CD4-positive, alpha-beta memory T cell (primary cell): ENCODE results near the gene KRTAP9-7. TPM values are rescaled to one million over a fixed set of nuclear protein-coding genes. Genes with fewer than 3 reads are reported as not detected.
A peak's percentile ranks its signal among the peaks of the same experiment; 100 is the strongest.

Experiments
- CTCF ChIA-PET: fragments of 350-600 bp; sonication (Branson Sonifier 250); formaldehyde crosslinking; loops from one replicate; lab custom pipeline; 2021; ENCODE audit warnings: inconsistent platforms; ENCODE audit not compliant: partially characterized antibody; lab: Charles Lee
- POLR2A ChIA-PET: fragments of 350-600 bp; sonication (Branson Sonifier 250); formaldehyde crosslinking; loops from one replicate; lab custom pipeline; 2021; ENCODE audit not compliant: partially characterized antibody; lab: Charles Lee
- DNase-seq, 5 donors: peaks; one replicate each; pipeline versions ENCODE4 v3.0.0 to v3.0.0-alpha.2; 2020 to 2022; ENCODE audit warnings: mixed read lengths in 1 of 5
- H3K27ac ChIP-seq: one replicate; pipeline ENCODE4 v1.7.0; 2013; ENCODE audit warnings: low read depth, low read length
- H3K27me3 ChIP-seq: 2 replicates; pipeline ENCODE4 v1.7.0; 2013; ENCODE audit warnings: mild to moderate bottlenecking, low read length, moderate library complexity; ENCODE audit not compliant: insufficient read depth
- H3K36me3 ChIP-seq: 2 replicates; pipeline ENCODE4 v1.7.0; 2013; ENCODE audit warnings: mild to moderate bottlenecking, low read length, moderate library complexity; ENCODE audit not compliant: insufficient read depth
- H3K4me1 ChIP-seq: 2 replicates; pipeline ENCODE4 v1.7.0; 2013; ENCODE audit warnings: mild to moderate bottlenecking, low read length, moderate library complexity; ENCODE audit not compliant: insufficient read depth
- H3K4me3 ChIP-seq, 2 donors: one replicate each; pipeline ENCODE4 v1.7.0; 2013; ENCODE audit warnings: low read length in 2 of 2, mild to moderate bottlenecking in 1 of 2
- H3K9me3 ChIP-seq, 2 donors: one replicate each; pipeline ENCODE4 v1.7.0; 2013; ENCODE audit warnings: low read length in 2 of 2, control low read depth in 1 of 2; ENCODE audit not compliant: control insufficient read depth in 1 of 2
- H3K27ac Mint-ChIP-seq, 7 donors: one replicate each; pipeline ENCODE4 v1.8.0; 2020 to 2021; ENCODE audit warnings: mixed read lengths in 7 of 7, mild to moderate bottlenecking in 6 of 7, inconsistent platforms in 3 of 7, moderate library complexity in 3 of 7
- H3K27me3 Mint-ChIP-seq, 2 donors: one replicate each; pipeline ENCODE4 v1.8.0; 2020 to 2021; ENCODE audit warnings: mixed read lengths in 2 of 2
- H3K36me3 Mint-ChIP-seq, 2 donors: one replicate each; pipeline ENCODE4 v1.8.0; 2020 to 2021; ENCODE audit warnings: mixed read lengths in 2 of 2, inconsistent platforms in 1 of 2, mild to moderate bottlenecking in 1 of 2
- H3K4me1 Mint-ChIP-seq, 4 donors: one replicate each; pipeline ENCODE4 v1.8.0; 2020 to 2021; ENCODE audit warnings: mixed read lengths in 4 of 4, mild to moderate bottlenecking in 1 of 4
- H3K4me3 Mint-ChIP-seq, 8 donors: one replicate each; pipeline ENCODE4 v1.8.0; 2020 to 2021; ENCODE audit warnings: mixed read lengths in 8 of 8, mild to moderate bottlenecking in 7 of 8, moderate library complexity in 6 of 8, inconsistent platforms in 3 of 8
- H3K9me3 Mint-ChIP-seq, 8 donors: one replicate each; pipeline ENCODE4 v1.8.0; 2020 to 2021; ENCODE audit warnings: mixed read lengths in 8 of 8, mild to moderate bottlenecking in 5 of 8, inconsistent platforms in 3 of 8, moderate library complexity in 1 of 8
- intact Hi-C: fragments of 100-400 bp; cut with micrococcal nuclease; formaldehyde crosslinking; loops from one replicate; pipeline ENCODE4 v1.15.1; 2023
- polyA plus RNA-seq, 2 donors: library from polyadenylated mRNA; unstranded; fragments of 300-500 nt; fragmentation: Illumina TruSeq; gene quantifications; one replicate each; pipeline ENCODE4 v1.2.3, GENCODE V29; 2021
- total RNA-seq, 2 experiments: library from RNA; stranded (reverse); gene quantifications; one replicate each; pipeline ENCODE4 v1.2.3, GENCODE V29; 2021

The KRTAP9-7 gene
- total and polyA plus RNA-seq, 4 experiments from 2014 or later, result not detected

DNA sequence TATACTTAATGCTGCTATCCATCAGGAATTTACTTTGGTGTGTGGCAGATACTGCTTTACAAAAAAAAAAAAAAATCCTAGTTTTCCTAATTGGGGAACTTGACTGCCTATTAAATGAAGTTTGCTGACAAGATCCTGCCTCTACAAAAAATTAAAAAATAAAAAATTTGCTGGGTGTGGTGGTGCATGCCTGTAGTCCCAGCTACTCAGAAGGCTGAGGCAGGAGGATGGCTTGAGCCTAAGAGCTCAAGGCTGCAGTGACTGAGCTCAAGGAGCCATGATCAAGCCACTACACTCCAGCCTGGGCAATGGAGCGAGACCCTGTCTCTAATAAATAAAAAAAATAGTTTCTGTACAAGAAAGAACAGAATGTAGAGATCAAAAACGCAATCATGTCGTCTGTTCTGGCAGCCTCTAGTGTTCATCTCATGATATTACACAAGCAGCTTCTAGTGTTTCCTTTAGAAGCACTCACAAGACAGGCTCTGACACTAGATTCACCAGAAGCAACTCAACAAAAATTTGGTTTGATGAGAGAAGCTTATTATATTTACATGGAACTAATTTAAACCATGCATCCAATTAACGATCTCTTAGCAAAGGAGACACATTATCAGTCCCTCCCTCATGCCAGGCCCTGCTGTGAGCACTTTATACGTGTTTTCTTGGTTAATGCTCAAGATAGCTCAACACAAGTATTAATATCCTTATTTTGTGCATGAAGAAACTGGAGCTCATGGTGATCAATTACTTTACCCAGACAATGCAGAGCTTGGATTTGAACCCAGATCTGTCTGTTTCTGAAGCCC is 46.8 kb downstream of the KRTAP9-7 start:
- peaks cover 2 to 3% of the 10 kb centered on the region in 2 donors for H3K36me3 Mint-ChIP-seq
- no peaks in the 10 kb centered on the region for H3K36me3 ChIP-seq
- H3K27ac ChIP-seq, result no peak overlapping the region
- intact Hi-C loops, result loop anchor here (2.0 to 5.0 kb wide), 8 partner anchors 17 to 520 kb away; partner anchors contain the start of gene KRTAP4-16
- H3K4me1 Mint-ChIP-seq, result peaks cover 23 to 58% (median 45%) of the 10 kb centered on the region in 4 donors
- H3K27me3 Mint-ChIP-seq, result no peaks in the 10 kb centered on the region
- peak; percentile 39 to 65 (median 61) for DNase-seq
- no peaks in the 10 kb centered on the region for H3K9me3 ChIP-seq
- H3K9me3 Mint-ChIP-seq, result peaks cover 0 to 20% (median 6%) of the 10 kb centered on the region in 8 donors
- no peak overlapping the region for H3K4me3 ChIP-seq
- H3K4me1 ChIP-seq, result peaks cover 52% of the 10 kb centered on the region
- POLR2A ChIA-PET, result interaction anchor here (0.8 to 6.7 kb wide), 13 partner anchors 10 to 367 kb away, joined by 3 to 59 read pairs (median 4); partner anchors contain the start of gene KRTAP16-1
- CTCF ChIA-PET, result interaction anchor here (0.7 to 5.2 kb wide), 64 partner anchors 9 to 857 kb away, joined by 3 to 55 read pairs (median 4); partner anchors contain the start of genes KRT36, KRTAP16-1, KRTAP29-1 and KRTAP4-11
- H3K4me3 Mint-ChIP-seq, result peak overlapping the region in 1 of 8 donors; percentile 67
- no peaks in the 10 kb centered on the region for H3K27me3 ChIP-seq
- H3K27ac Mint-ChIP-seq, result peak overlapping the region; percentile 85 to 92 (median 85)

DNA sequence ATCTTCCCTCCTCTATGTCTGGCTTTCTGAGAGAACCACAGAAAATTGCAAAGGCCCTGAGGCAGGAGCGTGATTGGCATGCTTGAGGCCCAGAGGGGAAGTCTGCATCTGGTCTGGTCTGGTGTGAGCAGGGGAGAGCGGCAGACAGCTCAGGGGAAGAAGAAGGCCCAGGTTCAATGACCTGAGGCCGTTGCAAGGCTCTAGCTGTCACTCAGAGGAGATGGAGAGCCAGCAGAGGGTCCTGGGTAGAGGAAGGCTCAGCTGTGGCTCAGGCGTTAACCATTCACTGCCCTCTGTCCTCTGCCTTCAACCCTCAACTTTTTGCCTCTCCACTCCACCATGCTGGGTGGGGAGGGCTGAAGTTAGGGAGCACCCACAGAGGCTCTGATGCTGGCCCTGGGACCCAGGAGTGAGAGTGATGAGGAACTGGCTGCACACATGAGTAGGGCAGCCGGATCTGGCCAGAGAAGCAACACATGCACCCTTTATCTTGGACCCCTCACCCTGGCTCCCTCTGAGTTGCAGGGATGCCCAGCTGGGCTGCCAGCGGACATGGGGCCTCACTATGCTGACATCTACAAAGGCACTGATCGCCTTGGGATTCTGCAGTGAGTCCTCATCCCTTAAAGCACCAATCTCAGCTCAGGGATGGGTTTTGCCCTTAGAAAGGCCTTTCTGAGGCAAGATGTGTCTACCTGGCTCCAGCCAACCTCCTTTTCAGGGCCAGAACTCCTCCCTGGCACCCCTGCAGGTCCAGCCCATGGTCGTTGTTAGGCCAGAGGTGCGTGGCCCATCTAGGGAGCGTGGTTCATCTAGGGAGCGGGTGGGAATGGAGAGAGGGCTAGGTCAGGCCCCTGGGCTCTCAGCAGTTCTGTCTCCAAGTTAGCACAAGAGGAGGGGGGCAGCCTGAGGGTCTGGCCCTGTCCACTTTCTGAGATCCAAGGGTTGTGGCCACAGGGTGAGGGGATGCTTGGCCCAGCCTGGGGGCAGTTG is 47.7 kb downstream of the KRTAP9-7 start:
- intact Hi-C loops, result loop anchor here (2.0 to 5.0 kb wide), 8 partner anchors 16 to 521 kb away; partner anchors contain the start of gene KRTAP4-16
- Mint-ChIP-seq H3K4me1 (peaks cover 25 to 63% (median 47%) of the 10 kb centered on the region in 4 donors), H3K27ac (peak overlapping the region; percentile 85 to 92 (median 85)), H3K27me3 (no peaks in the 10 kb centered on the region), H3K36me3 (peaks cover 2 to 3% of the 10 kb centered on the region in 2 donors), H3K9me3 (peaks cover 0 to 20% (median 6%) of the 10 kb centered on the region in 8 donors), H3K4me3 (peak overlapping the region in 2 of 8 donors; percentile 26 to 38)
- no peaks in the 10 kb centered on the region for H3K9me3 ChIP-seq
- peaks cover 61% of the 10 kb centered on the region for H3K4me1 ChIP-seq
- no peaks in the 10 kb centered on the region for H3K27me3 ChIP-seq
- H3K4me3 ChIP-seq, result no peak overlapping the region
- CTCF ChIA-PET, result interaction anchor here (0.8 to 5.2 kb wide), 63 partner anchors 8 to 467 kb away, joined by 3 to 55 read pairs (median 4); partner anchors contain the start of genes KRT36, KRTAP16-1, KRTAP29-1 and KRTAP4-11
- no peaks in the 10 kb centered on the region for H3K36me3 ChIP-seq
- DNase-seq, result no peak
- POLR2A ChIA-PET, result interaction anchor here (0.8 to 6.7 kb wide), 13 partner anchors 9 to 366 kb away, joined by 3 to 59 read pairs (median 4); partner anchors contain the start of gene KRTAP16-1
- no peak overlapping the region for H3K27ac ChIP-seq

DNA sequence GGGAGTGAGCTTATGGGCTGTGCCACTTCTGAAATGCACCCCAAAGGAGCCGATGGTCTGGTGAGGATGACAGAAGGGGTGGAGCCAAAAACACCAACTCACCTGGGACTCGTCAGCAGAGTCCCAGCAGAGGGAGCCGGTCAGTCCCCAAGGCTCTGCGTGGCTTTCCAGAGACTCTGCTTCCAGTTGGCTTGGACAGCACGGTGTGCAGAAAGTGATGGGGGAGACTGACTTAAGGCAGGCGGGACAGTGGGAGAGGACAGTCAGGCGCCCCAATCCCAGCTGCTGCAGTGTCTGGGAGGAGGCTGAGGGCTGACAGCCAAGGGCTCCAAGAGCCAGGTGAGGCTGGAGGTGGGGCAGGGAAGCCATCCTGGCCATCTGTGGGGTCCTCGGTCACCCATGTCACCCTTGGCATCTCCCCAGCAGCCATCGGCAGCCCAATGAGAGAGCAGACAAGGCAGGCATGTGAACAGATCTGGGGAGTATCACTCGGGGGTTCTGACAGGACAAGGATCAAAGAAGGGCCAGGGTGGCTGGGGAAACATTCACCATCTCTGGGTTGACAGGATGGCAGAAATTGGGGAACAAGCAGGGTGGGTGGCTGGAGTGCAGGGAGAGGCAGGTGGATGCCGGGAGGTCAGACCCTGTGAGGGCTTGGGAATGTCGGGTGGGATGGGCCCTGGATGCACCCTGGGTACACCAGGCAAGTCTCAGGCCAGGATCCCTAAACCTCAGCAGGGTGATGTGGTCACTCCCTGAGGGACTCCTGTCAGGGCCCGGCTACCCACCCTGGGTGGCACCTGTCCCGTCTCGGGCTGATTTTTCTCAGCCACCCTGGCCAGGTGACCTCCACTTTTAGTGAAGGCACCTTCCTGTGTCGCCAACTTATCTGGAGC is 48.9 kb downstream of the KRTAP9-7 start:
- Mint-ChIP-seq H3K27me3 (no peaks in the 10 kb centered on the region), H3K36me3 (no peaks in the 10 kb centered on the region), H3K4me1 (peaks cover 25 to 72% (median 52%) of the 10 kb centered on the region in 4 donors), H3K27ac (peak overlapping the region; percentile 7 to 92 (median 77)), H3K9me3 (peaks cover 0 to 14% (median 5%) of the 10 kb centered on the region in 8 donors), H3K4me3 (peak overlapping the region in 2 of 8 donors; percentile 35 to 46)
- Histone ChIP-seq H3K27me3 (no peaks in the 10 kb centered on the region), H3K4me1 (peaks cover 74% of the 10 kb centered on the region), H3K27ac (no peak overlapping the region), H3K36me3 (no peaks in the 10 kb centered on the region), H3K9me3 (no peaks in the 10 kb centered on the region), H3K4me3 (no peak overlapping the region)
- no peak for DNase-seq
- POLR2A ChIA-PET, result interaction anchor here (0.6 to 6.7 kb wide), 3 partner anchors 15 to 18 kb away, joined by 3 to 59 read pairs (median 6); partner anchors contain the start of gene KRTAP16-1
- CTCF ChIA-PET, result interaction anchor here (1.1 to 5.2 kb wide), 6 partner anchors 10 to 361 kb away, joined by 3 to 55 read pairs (median 25); partner anchors contain the start of gene KRTAP16-1
- intact Hi-C loops, result loop anchor here (5.0 kb wide), 4 partner anchors 173 to 522 kb away; partner anchors contain the start of gene KRTAP4-16

DNA sequence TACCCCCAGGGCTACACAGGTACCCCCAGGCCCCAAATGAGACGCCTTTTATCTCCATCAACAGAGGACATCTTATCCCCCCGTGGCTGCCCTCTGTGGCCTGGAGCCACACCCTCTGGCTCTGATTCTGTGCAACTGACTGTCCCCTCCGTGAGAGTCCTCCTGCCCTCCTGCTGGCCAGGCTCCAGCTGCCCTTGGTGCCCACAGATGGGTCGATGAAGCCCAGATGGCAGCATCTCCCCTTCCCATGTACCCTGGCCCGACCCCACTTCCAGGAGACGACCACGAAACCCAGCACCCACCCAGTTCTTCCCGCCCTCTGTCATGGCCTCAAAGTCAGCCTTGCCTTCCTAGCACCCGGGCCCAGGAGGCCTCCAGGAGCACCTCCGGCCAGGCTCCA is 49.6 kb downstream of the KRTAP9-7 start:
- no peaks in the 10 kb centered on the region for H3K36me3 ChIP-seq
- Mint-ChIP-seq H3K9me3 (peaks cover 0 to 7% (median 0%) of the 10 kb centered on the region in 8 donors), H3K27ac (peak overlapping the region in 2 of 7 donors; percentile 52 to 83), H3K4me1 (peaks cover 25 to 76% (median 52%) of the 10 kb centered on the region in 4 donors), H3K4me3 (peak overlapping the region in 1 of 8 donors; percentile 15), H3K27me3 (no peaks in the 10 kb centered on the region), H3K36me3 (no peaks in the 10 kb centered on the region)
- ChIA-PET POLR2A (no interaction called here), CTCF (no interaction called here)
- H3K4me1 ChIP-seq, result peaks cover 76% of the 10 kb centered on the region
- no peaks in the 10 kb centered on the region for H3K9me3 ChIP-seq
- DNase-seq, result no peak
- intact Hi-C loops, result no loop called here
- H3K27me3 ChIP-seq, result no peaks in the 10 kb centered on the region
- no peak overlapping the region for H3K27ac ChIP-seq
- no peak overlapping the region for H3K4me3 ChIP-seq

GRCh38 chr17:41325611-41326010 is 50.1 kb downstream of the KRTAP9-7 start:
- Histone ChIP-seq H3K4me1 (peaks cover 76% of the 10 kb centered on the region), H3K27ac (no peak overlapping the region), H3K9me3 (no peaks in the 10 kb centered on the region), H3K27me3 (no peaks in the 10 kb centered on the region), H3K4me3 (no peak overlapping the region), H3K36me3 (no peaks in the 10 kb centered on the region)
- CTCF ChIA-PET, result no interaction called here
- intact Hi-C loops, result no loop called here
- Mint-ChIP-seq H3K4me3 (peak overlapping the region in 1 of 8 donors; percentile 46), H3K4me1 (peaks cover 25 to 74% (median 50%) of the 10 kb centered on the region in 4 donors), H3K27me3 (no peaks in the 10 kb centered on the region), H3K9me3 (peaks cover 0 to 4% (median 0%) of the 10 kb centered on the region in 8 donors), H3K36me3 (no peaks in the 10 kb centered on the region), H3K27ac (peak overlapping the region in 3 of 7 donors; percentile 65 to 84 (median 80))
- DNase-seq, result no peak
- POLR2A ChIA-PET, result no interaction called here
